WERI-Rb-1 (cell line): ENCODE data around the gene SDHAF2.

Experiments
- DNase-seq: peaks from one replicate; pipeline ENCODE4 v3.0.0-alpha.2; 2020
- H3K27ac ChIP-seq: fragments of 250-450 bp; sonication (Bioruptor Pico); 2 replicates; pipeline ENCODE4 v1.5.1; 2020; ENCODE audit warnings: mild to moderate bottlenecking, moderate library complexity
- H3K27me3 ChIP-seq: fragments of 250-450 bp; sonication (Bioruptor Pico); 2 replicates; pipeline ENCODE4 v1.5.1; 2021; ENCODE audit warnings: mild to moderate bottlenecking, low read depth, moderate library complexity; ENCODE audit not compliant: insufficient read depth, severe bottlenecking
- H3K36me3 ChIP-seq: fragments of 250-450 bp; sonication (Bioruptor Pico); 2 replicates; pipeline ENCODE4 v1.5.1; 2020; ENCODE audit warnings: mild to moderate bottlenecking, moderate library complexity
- H3K4me3 ChIP-seq: 2 replicates; pipeline ENCODE4 v1.5.1; 2011; ENCODE audit warnings: low read depth, mild to moderate bottlenecking, control low read depth, low read length
- H3K9me3 ChIP-seq: fragments of 250-450 bp; sonication (Bioruptor Pico); 2 replicates; pipeline ENCODE4 v1.5.1; 2021; ENCODE audit warnings: mild to moderate bottlenecking, moderate library complexity; ENCODE audit not compliant: severe bottlenecking
- TF ChIP-seq, protein P1 (sequence below): IDR thresholded peaks from 2 replicates; pipeline ENCODE4 v1.5.1; 2011; ENCODE audit warnings: low read depth, mild to moderate bottlenecking, control low read depth, inconsistent platforms, low read length

The SDHAF2 gene

DNA sequence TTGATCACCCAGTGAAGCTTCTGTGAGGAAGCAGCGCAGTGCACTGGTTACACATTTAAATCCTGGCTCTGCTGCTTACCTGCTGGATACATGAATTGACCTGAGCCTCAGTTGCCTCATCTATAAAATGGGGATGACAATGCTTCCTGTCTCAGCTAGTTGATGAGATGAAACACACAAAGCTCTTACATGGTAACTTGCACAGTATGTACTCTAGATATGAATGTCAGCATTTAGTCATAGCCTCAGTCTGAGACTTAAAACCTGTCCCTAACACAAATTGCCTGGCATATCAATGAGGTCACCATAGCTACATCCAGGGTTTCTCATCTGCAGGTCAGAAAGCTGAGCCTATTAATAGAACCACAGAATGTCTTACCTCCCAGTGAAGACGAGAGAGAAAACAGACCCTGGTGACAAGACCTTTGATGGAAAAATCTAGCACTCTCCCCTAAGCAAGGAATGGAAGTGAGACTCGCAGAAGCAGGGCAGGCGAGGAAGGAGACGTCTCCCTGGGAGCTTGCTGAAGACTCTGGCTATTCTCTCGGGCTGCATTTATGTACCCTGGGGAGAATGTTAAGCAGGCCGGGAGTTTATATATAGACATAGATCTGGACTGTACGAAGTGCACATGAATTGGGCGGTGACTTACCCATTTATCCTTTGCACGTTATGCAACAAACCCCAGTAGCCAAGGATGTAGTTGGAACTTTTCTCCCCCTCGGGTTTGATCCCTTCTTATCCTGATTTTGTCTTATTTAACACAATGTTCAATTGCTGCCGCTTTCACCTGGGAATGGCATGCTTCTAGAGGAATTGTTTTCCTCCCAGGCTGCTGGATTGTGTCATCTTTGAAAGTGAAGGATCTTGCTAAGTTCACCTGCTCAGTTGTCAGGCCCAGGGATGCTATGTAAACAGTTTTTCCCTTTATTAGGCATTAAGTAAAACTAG lies 18.0 kb downstream of the SDHAF2 start:
- no peak for DNase-seq
- H3K27me3 ChIP-seq = no peaks in the 10 kb centered on the region
- H3K36me3 ChIP-seq = peaks cover 69% of the 10 kb centered on the region

DNA sequence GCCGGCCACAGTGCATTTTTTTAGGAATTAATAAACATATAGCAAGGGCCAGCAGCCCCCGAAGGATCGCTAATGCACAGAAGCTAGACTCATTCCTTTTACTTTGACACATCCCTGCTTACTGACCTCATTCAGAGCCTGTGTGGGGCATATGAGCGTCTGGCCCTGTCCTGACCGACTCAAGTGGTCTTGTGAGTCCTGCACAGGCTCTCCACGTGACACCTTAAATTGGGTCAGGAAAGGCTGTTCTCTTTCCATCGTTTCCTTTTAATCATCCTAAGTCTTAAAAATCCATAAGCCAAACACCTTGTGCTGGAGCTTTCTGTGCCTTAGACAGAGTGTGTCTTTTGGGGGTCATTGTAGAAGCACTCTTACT lies 18.6 kb downstream of the SDHAF2 start:
- TF ChIP-seq, protein P1, sequence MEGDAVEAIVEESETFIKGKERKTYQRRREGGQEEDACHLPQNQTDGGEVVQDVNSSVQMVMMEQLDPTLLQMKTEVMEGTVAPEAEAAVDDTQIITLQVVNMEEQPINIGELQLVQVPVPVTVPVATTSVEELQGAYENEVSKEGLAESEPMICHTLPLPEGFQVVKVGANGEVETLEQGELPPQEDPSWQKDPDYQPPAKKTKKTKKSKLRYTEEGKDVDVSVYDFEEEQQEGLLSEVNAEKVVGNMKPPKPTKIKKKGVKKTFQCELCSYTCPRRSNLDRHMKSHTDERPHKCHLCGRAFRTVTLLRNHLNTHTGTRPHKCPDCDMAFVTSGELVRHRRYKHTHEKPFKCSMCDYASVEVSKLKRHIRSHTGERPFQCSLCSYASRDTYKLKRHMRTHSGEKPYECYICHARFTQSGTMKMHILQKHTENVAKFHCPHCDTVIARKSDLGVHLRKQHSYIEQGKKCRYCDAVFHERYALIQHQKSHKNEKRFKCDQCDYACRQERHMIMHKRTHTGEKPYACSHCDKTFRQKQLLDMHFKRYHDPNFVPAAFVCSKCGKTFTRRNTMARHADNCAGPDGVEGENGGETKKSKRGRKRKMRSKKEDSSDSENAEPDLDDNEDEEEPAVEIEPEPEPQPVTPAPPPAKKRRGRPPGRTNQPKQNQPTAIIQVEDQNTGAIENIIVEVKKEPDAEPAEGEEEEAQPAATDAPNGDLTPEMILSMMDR = no peak
- Histone ChIP-seq H3K36me3 (peaks cover 64% of the 10 kb centered on the region), H3K4me3 (no peak overlapping the region), H3K27ac (no peak overlapping the region), H3K9me3 (no peaks in the 10 kb centered on the region), H3K27me3 (no peaks in the 10 kb centered on the region)
- no peak for DNase-seq

More for the DNA sequence above, 18.0 kb downstream of the SDHAF2 start:
- H3K4me3 ChIP-seq = no peak overlapping the region
- TF ChIP-seq, protein P1 = no peak
- H3K27ac ChIP-seq = no peak overlapping the region
- no peaks in the 10 kb centered on the region for H3K9me3 ChIP-seq

DNA sequence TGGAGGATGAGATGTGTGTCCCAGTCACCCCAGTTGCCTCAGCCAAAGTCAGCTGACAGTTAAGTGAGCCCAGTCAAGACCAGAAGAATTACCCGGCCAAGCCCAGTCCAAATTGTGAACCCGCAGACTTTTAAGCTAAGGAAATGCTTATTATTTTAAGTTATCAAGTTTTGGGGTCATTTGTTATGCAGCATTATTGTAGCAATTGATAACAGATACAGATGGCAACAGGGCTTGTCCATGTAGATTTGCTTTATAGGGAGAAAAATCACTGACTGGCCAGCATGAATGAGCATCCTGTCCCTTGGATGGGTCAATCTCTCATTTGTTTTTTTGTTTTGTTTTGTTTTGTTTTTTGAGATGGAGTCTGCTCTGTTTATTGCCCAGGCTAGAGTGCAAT lies 22.9 kb downstream of the SDHAF2 start:
- Histone ChIP-seq H3K27ac (no peak overlapping the region), H3K4me3 (no peak overlapping the region), H3K36me3 (peaks cover 29% of the 10 kb centered on the region), H3K9me3 (no peaks in the 10 kb centered on the region), H3K27me3 (no peaks in the 10 kb centered on the region)
- TF ChIP-seq, protein P1 = no peak
- no peak for DNase-seq

DNA sequence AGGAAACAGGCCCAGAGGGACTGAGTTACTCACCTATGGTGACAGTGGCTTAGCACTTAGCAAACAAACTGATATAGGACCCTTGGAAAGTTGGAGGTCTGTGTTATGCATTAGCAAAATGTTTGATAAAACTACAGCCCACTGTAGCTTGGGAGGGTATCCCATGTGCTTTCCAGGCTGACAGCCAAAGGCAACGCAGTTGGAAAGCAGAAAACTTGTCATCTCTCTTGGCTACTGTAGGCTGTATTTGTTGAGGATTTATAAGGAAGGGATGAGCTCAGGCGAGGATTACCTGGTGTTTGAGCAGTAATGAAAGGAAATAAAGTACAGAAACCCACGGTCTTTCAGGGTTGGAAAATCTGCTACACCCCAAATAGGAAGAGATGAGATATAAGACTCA lies 23.8 kb downstream of the SDHAF2 start:
- no peak for DNase-seq
- Histone ChIP-seq H3K27ac (no peak overlapping the region), H3K27me3 (no peaks in the 10 kb centered on the region), H3K4me3 (no peak overlapping the region), H3K36me3 (peaks cover 20% of the 10 kb centered on the region), H3K9me3 (no peaks in the 10 kb centered on the region)
- TF ChIP-seq, protein P1 = no peak

DNA sequence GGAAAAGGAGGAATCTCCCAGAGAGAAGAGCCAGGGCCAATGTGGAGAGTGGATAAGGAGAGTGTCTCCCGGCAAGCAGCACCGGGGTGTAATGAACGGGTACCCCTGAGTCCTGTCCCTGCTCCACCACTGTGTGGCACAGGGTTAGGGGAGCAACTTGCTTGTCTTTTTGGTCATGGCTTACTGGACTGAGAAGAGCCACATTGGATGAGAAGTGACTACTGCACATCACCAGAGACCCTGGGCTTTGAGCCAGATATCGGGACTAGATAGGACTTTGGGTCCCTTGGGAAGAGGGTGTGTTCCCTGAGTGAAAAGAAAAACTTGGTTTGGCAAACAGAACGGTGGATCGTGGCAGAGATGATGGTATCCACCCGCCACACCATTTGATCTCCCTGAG lies 24.6 kb downstream of the SDHAF2 start:
- no peak overlapping the region for H3K27ac ChIP-seq
- TF ChIP-seq, protein P1 = no peak

More for the DNA sequence above, 24.6 kb downstream of the SDHAF2 start:
- Histone ChIP-seq H3K9me3 (no peaks in the 10 kb centered on the region), H3K27me3 (no peaks in the 10 kb centered on the region), H3K4me3 (no peak overlapping the region), H3K36me3 (peaks cover 16% of the 10 kb centered on the region)
- DNase-seq = no peak
